ENCODE data around the gene PCSK5.
"Not testable (repeated sequence)": the region's sequence is repeated elsewhere in the genome, so short reads cannot be mapped to it uniquely, and the experiment has no call there.

Gene PCSK5

GRCh38 chr9:75891277-75891741 is 836 bp downstream of the PCSK5 start:
- peak; percentile 29 for DNase-seq

- peak; percentile 15 for DNase-seq
Measured at GRCh38 chr9:75891771-75892215, 1.3 kb downstream of the PCSK5 start.

GRCh38 chr9:75892216-75892911 is 1.9 kb downstream of the PCSK5 start:
- DNase-seq: peak; percentile 16

GRCh38 chr9:75893106-75893505 is 2.6 kb downstream of the PCSK5 start:
- peak; percentile 46 for DNase-seq

- no peak for DNase-seq
Measured at GRCh38 chr9:75894566-75894965, 4.1 kb downstream of the PCSK5 start.

GRCh38 chr9:75895112-75895511 is 4.6 kb downstream of the PCSK5 start:
- DNase-seq: no peak

GRCh38 chr9:75896193-75896592 is 5.7 kb downstream of the PCSK5 start:
- no peak for DNase-seq

GRCh38 chr9:75900893-75901524 is 10.5 kb downstream of the PCSK5 start:
- not testable (repeated sequence) for DNase-seq

- no peak for DNase-seq
Measured at GRCh38 chr9:75903785-75904360, 13.4 kb downstream of the PCSK5 start.

DNA sequence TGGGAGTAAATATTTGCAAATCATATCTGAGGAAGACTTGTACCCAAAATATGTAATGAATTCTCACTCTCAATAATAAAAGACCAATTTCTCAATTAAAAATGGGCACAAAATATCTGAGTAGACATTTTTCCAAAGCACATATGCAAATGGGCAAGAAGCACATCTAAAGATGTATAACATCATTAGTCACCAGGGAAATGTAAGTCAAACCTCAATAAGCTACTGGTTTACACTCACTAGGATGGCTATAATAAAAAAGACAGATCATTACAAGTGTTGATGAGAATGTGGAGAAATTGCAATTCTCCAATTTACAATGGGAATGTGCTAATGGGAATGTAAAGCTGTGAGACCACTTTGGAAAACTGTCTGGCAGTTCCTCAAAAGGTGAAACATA is 13.9 kb downstream of the PCSK5 start:
- DNase-seq: no peak

GRCh38 chr9:75906531-75906930 is 16.1 kb downstream of the PCSK5 start:
- no peak for DNase-seq

- DNase-seq: no peak
Measured at GRCh38 chr9:75907329-75907728, 16.9 kb downstream of the PCSK5 start.

DNA sequence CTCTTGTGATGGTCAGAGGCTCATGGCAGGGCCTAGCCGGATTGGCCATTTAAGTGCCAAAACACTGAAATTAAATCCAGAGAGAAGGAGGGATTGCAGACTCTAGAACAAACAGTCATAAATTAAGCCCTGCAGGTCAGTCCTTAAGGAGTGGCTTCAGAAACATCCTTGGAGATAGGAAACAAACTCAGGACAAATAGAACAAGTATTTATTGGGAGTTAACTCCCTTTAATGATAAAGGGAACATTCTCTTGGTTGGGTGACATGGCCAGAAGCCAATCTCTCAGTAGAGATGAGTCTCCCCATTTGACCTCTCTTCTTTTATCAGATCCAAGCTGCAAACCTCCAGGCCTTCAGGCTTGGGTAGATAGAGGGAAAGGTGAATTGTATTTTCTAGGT is 17.4 kb downstream of the PCSK5 start:
- DNase-seq: no peak

- DNase-seq: no peak
Measured at GRCh38 chr9:75909776-75910175, 19.3 kb downstream of the PCSK5 start.

- DNase-seq: no peak
Measured at GRCh38 chr9:75910731-75911130, 20.3 kb downstream of the PCSK5 start.

DNA sequence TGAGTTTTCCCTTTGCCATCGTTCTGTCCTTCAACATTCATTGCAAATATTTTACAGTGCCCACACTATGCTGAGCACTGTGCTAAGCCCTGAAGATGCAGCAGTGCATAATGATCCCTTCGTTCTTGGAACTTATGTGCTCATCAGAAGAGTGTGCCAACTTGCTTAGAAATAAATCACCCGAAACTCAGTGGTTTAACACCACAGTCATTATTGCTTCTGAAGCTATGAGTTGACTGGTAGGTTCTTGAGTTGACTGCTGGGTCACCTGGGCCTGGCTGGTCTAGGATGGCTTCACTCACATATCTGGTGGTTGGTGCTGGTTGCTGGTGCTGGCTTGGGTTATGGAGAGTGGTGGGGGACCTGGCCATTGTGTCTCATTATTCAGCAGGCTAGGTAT is 20.9 kb downstream of the PCSK5 start:
- no peak for DNase-seq

GRCh38 chr9:75912951-75913350 is 22.5 kb downstream of the PCSK5 start:
- DNase-seq: no peak

GRCh38 chr9:75914002-75914401 is 23.5 kb downstream of the PCSK5 start:
- DNase-seq: no peak

DNA sequence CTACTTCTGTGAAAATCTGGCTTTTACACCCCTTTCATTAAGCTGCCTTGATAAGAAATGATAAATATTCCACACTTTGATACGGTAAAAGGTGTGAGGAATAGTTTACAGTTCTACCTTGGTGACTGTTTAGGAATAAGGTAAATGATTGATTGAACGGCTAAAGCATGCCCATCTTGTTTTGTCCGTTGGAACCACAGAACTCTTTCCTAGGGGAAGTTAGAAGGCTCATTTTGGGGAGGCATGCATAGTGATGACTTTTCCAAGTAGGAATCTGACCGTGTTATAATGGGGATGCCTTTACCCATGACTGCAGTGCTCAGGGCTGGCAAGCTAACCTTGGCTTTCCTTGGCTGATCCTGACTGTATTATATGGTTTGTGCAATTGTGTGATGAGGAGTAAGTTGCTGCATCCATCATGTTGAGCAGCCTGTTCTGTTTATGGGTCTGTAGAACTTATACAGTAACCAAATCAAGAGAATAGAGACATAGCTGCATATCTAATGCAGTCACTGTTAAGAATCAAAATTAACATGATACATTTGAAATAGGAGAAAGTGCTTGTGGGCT is 24.5 kb downstream of the PCSK5 start:
- DNase-seq: no peak

DNA sequence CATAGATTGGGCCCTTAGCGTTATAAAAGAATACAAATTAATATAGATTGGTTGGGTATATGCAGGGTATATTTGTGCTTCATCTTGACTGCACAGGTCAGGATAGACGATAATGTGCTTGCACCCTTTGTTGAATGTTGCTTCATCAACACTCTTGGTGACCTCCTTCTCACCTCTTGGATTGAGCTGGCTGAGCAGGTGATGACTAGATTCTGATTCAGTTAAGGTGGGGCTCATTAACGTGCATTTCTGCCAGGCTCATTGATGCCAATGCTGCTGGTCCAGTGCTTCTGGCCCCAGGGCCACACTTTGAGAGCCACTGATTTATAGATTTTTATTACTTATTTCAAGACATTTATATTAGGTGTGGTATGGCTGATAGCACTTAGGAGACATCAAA is 27.7 kb downstream of the PCSK5 start:
- no peak for DNase-seq

GRCh38 chr9:75918909-75919308 is 28.4 kb downstream of the PCSK5 start:
- no peak for DNase-seq

DNA sequence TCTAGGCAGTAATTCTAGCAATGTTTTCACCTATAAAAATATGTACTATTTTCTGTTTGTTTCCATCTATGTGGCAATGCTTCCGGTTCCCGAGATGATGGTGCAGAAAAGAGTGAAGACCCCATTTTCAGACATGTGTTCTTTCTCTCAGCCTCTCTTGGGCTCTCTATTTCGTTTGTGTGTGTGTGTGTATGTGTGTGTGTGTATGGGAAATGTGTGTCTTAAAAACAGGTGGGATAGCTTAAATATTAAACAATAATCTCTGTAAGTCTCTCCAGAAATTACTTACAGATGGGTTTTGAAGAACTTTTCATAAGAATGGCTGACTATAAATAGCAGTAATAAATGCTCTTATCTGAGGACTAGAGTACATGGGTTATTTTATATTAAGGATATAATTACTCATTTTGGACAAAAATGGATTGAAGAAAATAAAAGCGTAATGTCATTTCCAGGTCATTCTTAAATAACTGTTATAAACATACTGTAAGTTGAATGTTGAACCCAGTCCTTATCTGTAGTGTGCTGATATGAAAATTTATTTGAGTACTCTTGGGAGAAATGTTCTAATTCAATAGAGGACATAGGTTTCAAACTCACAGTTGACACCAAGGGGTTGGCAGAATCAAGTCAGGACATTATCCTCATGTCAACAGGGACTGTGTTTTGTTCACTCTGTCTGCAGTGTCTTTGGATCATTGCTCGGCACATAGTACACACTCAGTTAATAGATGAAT is 31.1 kb downstream of the PCSK5 start:
- no peak for DNase-seq

GRCh38 chr9:75926385-75926784 is 35.9 kb downstream of the PCSK5 start:
- DNase-seq: no peak
